Activated T-cell treated with anti-CD3 and anti-CD28 coated beads, Interleukin-2, amount 50 U/mL, for 72 hours (primary cell): Measurements from ENCODE around the gene PAPSS2. TPM values are rescaled to one million over a fixed set of nuclear protein-coding genes. Genes with fewer than 3 reads are reported as not detected.
"Not testable (repeated sequence)": the region's sequence is repeated elsewhere in the genome, so short reads cannot be mapped to it uniquely, and the experiment has no call there.

ENCODE experiments used
- ATAC-seq, 2 donors: fragments of 150-1000 bp; cut with Tn5 transposase; replicated peaks in 1 of 2; 2 replicates each; pipeline ENCODE4 v1.10.0; 2021; ENCODE audit warnings: moderate library complexity in 2 of 2, mild to moderate bottlenecking in 1 of 2
- DNase-seq, 2 donors: peaks; one replicate each; pipeline ENCODE4 v3.0.0; 2021 to 2022; ENCODE audit warnings: mixed read lengths in 1 of 2
- H3K27ac Mint-ChIP-seq: one replicate; pipeline ENCODE4 v1.8.0; 2022; ENCODE audit warnings: mild to moderate bottlenecking, moderate library complexity, mixed read lengths
- H3K27me3 Mint-ChIP-seq: one replicate; pipeline ENCODE4 v1.8.0; 2022; ENCODE audit warnings: low read depth, mixed read lengths
- H3K36me3 Mint-ChIP-seq, 2 donors: one replicate each; pipeline ENCODE4 v1.8.0; 2022; ENCODE audit warnings: mixed read lengths in 2 of 2, mild to moderate bottlenecking in 1 of 2; ENCODE audit not compliant: insufficient read depth in 2 of 2
- H3K4me1 Mint-ChIP-seq: one replicate; pipeline ENCODE4 v1.8.0; 2022; ENCODE audit warnings: low read depth, mixed read lengths
- H3K4me3 Mint-ChIP-seq, 2 donors: one replicate each; pipeline ENCODE4 v1.8.0; 2022; ENCODE audit warnings: mild to moderate bottlenecking in 2 of 2, mixed read lengths in 2 of 2, moderate library complexity in 2 of 2
- H3K9me3 Mint-ChIP-seq, 2 donors: one replicate each; pipeline ENCODE4 v1.8.0; 2022; ENCODE audit warnings: mixed read lengths in 2 of 2
- total RNA-seq, 2 donors: library from RNA; stranded (reverse); gene quantifications; one replicate each; pipeline ENCODE4 v1.2.3, GENCODE V29; 2022

Gene PAPSS2
- total RNA-seq, 2 donors from 2014 or later: 0.53 to 0.69 TPM

DNA sequence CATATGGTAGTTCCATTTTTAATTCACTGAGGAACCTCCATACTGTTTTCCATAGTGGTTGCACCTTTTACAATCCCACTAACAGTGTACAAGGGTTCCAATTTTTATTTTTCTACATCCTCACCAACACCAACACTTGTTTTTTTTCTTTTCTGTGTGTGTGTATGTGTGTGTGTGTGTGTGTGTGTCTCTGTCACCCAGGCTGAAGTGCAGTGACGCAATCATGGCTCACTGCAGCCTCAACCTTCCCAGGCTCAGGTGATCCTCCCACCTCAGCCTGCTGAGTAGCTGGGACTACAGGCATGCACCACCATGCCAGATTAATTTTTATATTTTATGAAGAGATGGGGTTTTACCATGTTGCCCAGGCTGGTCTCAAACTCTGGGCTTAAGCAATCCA is 78.6 kb downstream of the PAPSS2 start:
- H3K36me3 Mint-ChIP-seq, DNase-seq, H3K27ac Mint-ChIP-seq, H3K4me1 Mint-ChIP-seq, H3K9me3 Mint-ChIP-seq, H3K4me3 Mint-ChIP-seq, ATAC-seq: not testable (repeated sequence)
- H3K27me3 Mint-ChIP-seq: peaks cover 33% of the 10 kb centered on the region

DNA sequence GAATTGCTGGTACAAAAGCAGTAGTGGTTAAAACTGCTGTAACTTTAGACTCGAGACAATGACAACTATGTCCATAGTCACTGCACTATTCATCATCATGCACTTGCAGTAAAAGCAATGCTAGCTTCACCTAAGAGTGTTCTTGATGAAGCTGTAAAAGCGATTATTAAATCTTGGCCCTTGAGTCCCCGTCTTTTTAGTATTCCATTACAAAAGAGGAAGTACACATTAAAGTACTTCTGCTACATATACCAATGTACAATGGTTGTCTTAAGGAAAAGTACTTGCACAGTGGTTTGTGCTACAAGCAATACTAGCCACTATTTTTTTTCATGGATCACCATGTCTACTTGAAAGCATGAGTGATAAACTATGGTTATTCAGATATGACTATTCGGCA is 80.0 kb downstream of the PAPSS2 start:
- H3K4me3 Mint-ChIP-seq: no peak overlapping the region

DNA sequence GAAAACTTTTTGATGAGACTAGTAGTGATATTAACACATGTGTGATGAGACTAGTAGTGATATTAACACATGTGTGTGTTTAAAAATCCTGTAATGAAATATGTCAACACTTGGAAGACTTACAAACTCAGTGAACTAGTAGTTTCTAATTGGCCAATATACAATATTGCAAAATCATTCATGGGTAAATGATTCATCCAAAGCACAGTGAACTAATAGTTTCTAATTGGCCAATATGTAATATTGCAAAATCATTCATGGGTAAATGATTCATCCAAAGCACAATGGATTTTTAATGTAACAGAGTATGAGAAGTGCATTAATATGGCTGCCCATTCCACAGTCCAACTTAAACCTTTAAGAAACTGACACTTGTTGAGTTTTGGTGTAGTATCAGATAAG is 80.6 kb downstream of the PAPSS2 start:
- Mint-ChIP-seq H3K36me3 (no peaks in the 10 kb centered on the region), H3K4me3 (no peak overlapping the region), H3K27me3 (peaks cover 18% of the 10 kb centered on the region), H3K9me3 (no peaks in the 10 kb centered on the region), H3K27ac (no peak overlapping the region), H3K4me1 (no peaks in the 10 kb centered on the region)
- DNase-seq (no peak), ATAC-seq (no peak)

More for the DNA sequence above, 80.0 kb downstream of the PAPSS2 start:
- no peaks in the 10 kb centered on the region for H3K36me3 Mint-ChIP-seq
- no peak for ATAC-seq
- no peaks in the 10 kb centered on the region for H3K9me3 Mint-ChIP-seq
- peaks cover 23% of the 10 kb centered on the region for H3K27me3 Mint-ChIP-seq
- no peak for DNase-seq
- H3K4me1 Mint-ChIP-seq: no peaks in the 10 kb centered on the region
- no peak overlapping the region for H3K27ac Mint-ChIP-seq

DNA sequence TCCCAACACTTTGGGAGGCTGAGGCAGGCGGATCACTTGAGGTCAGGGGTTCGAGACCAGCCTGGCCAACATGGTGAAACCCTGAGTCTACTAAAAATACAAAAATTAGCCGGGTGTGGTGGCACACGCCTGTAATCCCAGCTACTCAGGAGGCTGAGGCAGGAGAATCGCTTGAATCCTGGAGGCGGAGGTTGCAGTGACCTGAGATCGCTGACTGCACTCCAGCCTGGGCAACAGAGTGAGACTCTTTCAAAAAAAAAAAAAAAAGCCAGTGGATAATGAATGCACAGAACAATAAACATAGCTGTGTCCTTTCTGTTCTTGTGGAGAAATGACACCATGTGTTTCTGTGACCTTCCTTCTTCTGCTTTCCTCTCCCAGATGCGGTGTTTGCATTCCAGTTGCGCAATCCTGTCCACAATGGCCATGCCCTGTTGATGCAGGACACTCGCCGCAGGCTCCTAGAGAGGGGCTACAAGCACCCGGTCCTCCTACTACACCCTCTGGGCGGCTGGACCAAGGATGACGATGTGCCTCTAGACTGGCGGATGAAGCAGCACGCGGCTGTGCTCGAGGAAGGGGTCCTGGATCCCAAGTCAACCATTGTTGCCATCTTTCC is 83.4 kb downstream of the PAPSS2 start:
- not testable (repeated sequence) for H3K9me3 Mint-ChIP-seq, H3K4me1 Mint-ChIP-seq, DNase-seq, H3K27ac Mint-ChIP-seq, H3K36me3 Mint-ChIP-seq, H3K27me3 Mint-ChIP-seq, H3K4me3 Mint-ChIP-seq
- ATAC-seq: peak in 1 of 2 donors; percentile 22

DNA sequence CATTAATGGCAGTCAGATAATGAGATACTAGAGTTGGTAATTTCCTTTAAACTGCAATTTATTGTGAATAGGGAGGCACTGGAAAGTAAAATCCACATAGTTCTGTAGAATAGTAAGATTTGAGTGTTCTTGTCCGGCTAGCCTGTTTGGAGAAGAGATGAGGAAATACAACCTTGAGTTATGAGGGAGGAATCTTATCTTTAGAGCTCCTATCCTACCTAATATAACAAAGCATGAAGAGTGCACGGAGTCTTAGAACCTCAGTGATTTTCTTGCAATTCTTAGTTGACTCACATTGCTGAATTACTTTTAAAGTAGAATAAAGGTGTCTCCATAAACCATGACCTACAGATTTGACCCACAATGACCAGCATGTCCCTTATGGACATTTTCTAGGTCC is 84.9 kb downstream of the PAPSS2 start:
- Mint-ChIP-seq H3K9me3 (no peaks in the 10 kb centered on the region), H3K4me1 (peaks cover 2% of the 10 kb centered on the region), H3K36me3 (no peaks in the 10 kb centered on the region), H3K4me3 (no peak overlapping the region), H3K27ac (no peak overlapping the region), H3K27me3 (no peaks in the 10 kb centered on the region)
- DNase-seq (no peak), ATAC-seq (no peak)

DNA sequence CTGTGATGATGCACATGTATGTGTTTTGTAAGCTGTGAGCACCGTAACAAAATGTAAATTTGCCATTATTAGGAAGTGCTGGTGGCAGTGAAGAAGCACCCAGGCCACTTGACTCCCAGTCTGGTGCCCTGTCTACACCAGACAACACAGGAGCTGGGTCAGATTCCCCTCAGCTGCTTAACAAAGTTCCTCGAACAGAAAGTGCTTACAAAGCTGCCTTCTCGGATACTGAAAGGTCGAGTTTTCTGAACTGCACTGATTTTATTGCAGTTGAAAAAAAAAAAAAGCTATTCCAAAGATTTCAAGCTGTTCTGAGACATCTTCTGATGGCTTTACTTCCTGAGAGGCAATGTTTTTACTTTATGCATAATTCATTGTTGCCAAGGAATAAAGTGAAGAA is 87.2 kb downstream of the PAPSS2 start:
- ATAC-seq: no peak
- Mint-ChIP-seq H3K4me3 (no peak overlapping the region), H3K27me3 (no peaks in the 10 kb centered on the region), H3K4me1 (peaks cover 22% of the 10 kb centered on the region), H3K9me3 (no peaks in the 10 kb centered on the region), H3K27ac (no peak overlapping the region), H3K36me3 (no peaks in the 10 kb centered on the region)
- DNase-seq: no peak

DNA sequence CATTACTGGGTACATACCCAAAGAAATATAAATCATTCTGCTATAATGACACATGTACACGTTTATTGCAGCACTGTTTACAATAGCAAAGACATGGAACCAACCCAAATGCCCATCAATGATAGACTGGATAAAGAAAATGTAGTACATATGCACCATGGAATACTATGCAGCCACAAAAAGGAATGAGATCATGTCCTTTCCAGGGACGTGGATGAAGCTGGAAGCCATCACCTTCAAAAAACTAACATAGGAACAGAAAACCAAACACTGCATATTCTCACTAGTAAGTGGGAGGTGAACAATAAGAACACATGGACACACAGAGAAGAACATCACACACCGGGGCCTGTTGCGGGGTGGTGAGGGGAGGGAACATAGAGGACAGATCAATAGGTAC is 88.6 kb downstream of the PAPSS2 start:
- not testable (repeated sequence) for H3K27me3 Mint-ChIP-seq, ATAC-seq, H3K36me3 Mint-ChIP-seq, DNase-seq, H3K27ac Mint-ChIP-seq, H3K9me3 Mint-ChIP-seq, H3K4me3 Mint-ChIP-seq
- H3K4me1 Mint-ChIP-seq: peaks cover 35% of the 10 kb centered on the region

DNA sequence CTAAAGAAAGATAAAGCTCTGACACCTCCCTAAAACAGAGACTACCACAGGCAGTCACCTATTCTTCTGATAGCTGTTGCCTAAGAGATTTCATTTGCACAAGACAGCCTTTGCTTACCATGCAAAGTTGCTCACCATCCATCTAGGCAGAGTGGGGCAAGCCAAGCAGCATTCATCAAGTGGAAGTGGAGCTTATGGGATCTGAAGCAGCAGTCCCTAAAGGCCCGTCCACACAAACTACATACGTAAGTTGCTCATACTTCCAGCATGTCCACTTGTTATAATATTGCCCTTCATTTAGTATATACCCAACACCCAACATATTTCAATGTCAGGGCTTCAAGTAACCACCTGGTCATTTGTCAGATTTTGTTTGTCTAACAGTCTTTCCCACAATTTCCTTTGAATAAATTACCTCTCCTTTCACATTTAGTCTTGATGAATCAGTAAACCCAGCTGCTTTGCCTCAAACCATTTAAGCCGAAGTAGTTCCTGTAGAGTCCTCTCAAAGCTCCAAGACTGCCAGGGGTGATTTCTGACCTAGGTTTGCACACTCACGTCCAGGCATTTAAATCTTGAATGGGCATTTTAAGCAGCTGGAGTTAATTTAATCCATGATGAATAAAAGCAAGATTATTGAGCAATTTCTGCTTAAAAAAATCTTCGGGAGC is 90.5 kb downstream of the PAPSS2 start:
- H3K4me1 Mint-ChIP-seq: peaks cover 48% of the 10 kb centered on the region
- peaks cover 2% of the 10 kb centered on the region in 2 donors for H3K36me3 Mint-ChIP-seq
- H3K4me3 Mint-ChIP-seq: peak overlapping the region in 1 of 2 donors; percentile 68
- peak; percentile 24 to 41 for ATAC-seq
- no peaks in the 10 kb centered on the region for H3K27me3 Mint-ChIP-seq
- DNase-seq: no peak
- H3K9me3 Mint-ChIP-seq: no peaks in the 10 kb centered on the region
- no peak overlapping the region for H3K27ac Mint-ChIP-seq

DNA sequence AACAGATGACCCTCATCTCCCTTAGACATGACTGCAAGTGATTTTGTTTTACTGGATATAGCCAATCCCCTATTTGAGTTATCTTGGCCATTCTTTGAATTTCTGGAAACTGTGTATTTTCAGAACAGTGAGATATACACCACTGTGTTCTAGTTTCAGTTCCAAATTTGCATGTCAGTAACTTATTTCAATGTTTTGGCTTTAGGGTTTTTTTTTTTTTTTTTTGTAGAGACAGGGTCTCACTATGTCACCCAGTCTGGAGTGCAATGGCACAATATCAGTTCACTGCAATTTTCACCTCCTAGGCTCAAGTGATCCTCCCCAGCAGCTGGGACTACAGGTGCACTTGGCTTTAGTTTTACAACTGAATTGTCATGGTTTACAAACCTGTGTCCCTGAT is 91.1 kb downstream of the PAPSS2 start:
- ATAC-seq (peak; percentile 56 to 64), DNase-seq (no peak)
- H3K9me3 Mint-ChIP-seq: no peaks in the 10 kb centered on the region
- no peaks in the 10 kb centered on the region for H3K27me3 Mint-ChIP-seq
- peak overlapping the region; percentile 86 for H3K27ac Mint-ChIP-seq
- peaks cover 3 to 5% of the 10 kb centered on the region in 2 donors for H3K36me3 Mint-ChIP-seq
- peak overlapping the region in 1 of 2 donors; percentile 68 for H3K4me3 Mint-ChIP-seq
- peaks cover 48% of the 10 kb centered on the region for H3K4me1 Mint-ChIP-seq

DNA sequence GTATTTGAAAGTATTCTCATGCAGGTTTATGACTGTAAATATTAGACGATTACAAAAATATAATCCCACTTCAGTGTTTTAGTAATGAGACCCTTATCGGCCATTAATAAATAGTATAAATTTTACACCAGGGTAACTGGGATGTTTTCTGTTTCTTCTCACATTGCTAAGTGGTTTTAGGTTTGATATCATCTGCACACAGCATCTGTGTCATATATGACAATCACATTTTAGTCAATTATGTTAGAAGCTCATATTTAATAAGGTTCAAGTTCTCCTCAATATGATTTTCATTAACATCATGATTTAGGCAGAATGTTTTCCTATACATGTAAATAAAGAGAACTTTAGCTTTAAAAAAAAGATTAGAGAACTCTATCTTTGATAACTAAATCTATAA is 91.6 kb downstream of the PAPSS2 start:
- H3K4me1 Mint-ChIP-seq: peaks cover 48% of the 10 kb centered on the region
- DNase-seq (no peak), ATAC-seq (no peak)
- H3K9me3 Mint-ChIP-seq: no peaks in the 10 kb centered on the region
- no peak overlapping the region for H3K27ac Mint-ChIP-seq
- H3K36me3 Mint-ChIP-seq: peaks cover 5 to 6% of the 10 kb centered on the region in 2 donors
- H3K4me3 Mint-ChIP-seq: no peak overlapping the region
- H3K27me3 Mint-ChIP-seq: no peaks in the 10 kb centered on the region

DNA sequence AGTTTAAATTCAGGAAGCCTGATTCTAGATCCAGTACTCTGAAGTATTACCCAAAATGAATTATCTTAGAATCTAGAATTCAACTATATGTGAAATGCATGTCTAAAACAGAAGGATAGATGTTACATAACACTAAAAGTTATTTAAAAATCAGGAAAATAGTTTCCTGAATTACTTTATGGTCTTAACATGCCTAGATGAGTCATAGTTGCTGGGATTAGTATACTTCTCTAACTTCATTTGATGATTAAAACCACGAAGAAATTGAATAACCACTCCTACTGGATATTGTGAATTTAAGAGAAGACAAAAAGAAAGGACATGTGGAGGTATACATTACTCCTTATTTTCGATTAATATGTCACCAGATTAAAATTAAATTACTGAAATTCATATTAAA is 92.9 kb downstream of the PAPSS2 start:
- Mint-ChIP-seq H3K9me3 (no peaks in the 10 kb centered on the region), H3K4me3 (no peak overlapping the region), H3K4me1 (peaks cover 48% of the 10 kb centered on the region), H3K36me3 (peaks cover 5 to 9% of the 10 kb centered on the region in 2 donors), H3K27ac (no peak overlapping the region), H3K27me3 (no peaks in the 10 kb centered on the region)
- DNase-seq (no peak), ATAC-seq (no peak)

DNA sequence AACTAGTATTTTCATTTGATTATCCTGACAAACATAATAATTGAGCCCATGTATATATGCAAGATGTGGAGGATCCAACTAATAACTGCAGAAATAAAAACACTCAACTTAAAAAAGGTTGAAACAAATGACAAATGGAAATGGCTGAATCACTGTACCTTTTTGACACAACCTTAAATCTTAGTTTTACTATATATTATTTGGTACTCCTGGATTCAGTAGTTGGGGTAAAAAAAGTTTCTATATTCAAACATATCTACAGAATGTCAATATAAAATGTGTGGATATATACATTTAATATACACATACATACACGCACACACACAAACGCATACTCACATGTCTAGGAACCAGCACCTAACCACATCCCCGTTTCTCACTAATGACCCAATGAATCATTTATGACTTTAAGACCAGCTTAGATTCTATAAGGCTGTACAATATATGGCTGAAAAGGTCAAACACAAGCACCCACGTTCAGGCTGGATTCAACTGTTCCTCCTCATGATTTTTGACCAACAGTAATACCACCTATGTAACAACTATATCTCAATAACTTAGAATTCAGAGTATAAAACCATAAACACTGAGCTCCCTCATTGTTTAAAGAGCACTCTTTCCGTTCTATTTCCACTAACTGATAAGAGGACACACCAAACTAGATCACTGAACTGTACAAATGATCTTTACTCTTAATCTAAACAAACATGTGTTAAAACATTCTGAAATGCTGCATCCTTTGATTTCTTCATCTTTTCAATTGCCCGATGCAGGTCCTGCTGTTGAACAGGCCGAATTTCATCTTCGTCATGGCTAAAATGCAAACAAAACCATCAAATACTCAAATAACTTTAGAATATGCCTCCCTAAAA is 94.6 kb downstream of the PAPSS2 start:
- H3K4me1 Mint-ChIP-seq: peaks cover 53% of the 10 kb centered on the region
- peaks cover 5 to 9% of the 10 kb centered on the region in 2 donors for H3K36me3 Mint-ChIP-seq
- H3K9me3 Mint-ChIP-seq: no peaks in the 10 kb centered on the region
- DNase-seq (no peak), ATAC-seq (peak; percentile 51 to 65)
- no peaks in the 10 kb centered on the region for H3K27me3 Mint-ChIP-seq
- H3K27ac Mint-ChIP-seq: peak overlapping the region; percentile 84
- H3K4me3 Mint-ChIP-seq: peak overlapping the region; percentile 12 to 54

DNA sequence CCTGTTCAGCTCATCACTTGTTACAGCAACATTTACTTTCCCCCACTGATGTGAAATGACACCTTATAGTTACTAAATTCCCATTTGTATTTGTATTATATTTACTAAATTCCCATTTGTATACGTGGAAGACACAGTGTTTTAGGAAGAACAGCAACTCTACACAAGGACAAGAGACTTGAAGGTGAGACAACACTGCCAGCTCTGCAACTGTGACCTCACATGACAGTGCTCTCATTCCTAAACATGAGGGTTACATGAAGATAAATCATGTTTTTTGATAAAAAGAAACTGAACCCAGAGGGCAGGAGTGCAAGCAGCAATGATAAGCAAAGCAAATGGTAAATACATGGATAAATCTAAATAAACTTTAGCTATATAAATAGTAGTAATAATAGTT is 98.0 kb downstream of the PAPSS2 start:
- Mint-ChIP-seq H3K27me3 (no peaks in the 10 kb centered on the region), H3K4me3 (no peak overlapping the region), H3K4me1 (peaks cover 54% of the 10 kb centered on the region), H3K9me3 (no peaks in the 10 kb centered on the region), H3K27ac (peak overlapping the region; percentile 49), H3K36me3 (peaks cover 8 to 13% of the 10 kb centered on the region in 2 donors)
- DNase-seq (no peak), ATAC-seq (no peak)
